Embryonic facial prominence (tissue), 1 donor: ENCODE data around the gene CLIC4.
A peak's percentile ranks its signal among the peaks of the same experiment; 100 is the strongest.
"Not testable (repeated sequence)": the region's sequence is repeated elsewhere in the genome, so short reads cannot be mapped to it uniquely, and the experiment has no call there.

Source experiments
- DNase-seq: peaks from one replicate; pipeline ENCODE4 v3.0.0-alpha.2; 2016; ENCODE audit errors: extremely low spot score

The CLIC4 gene

DNA sequence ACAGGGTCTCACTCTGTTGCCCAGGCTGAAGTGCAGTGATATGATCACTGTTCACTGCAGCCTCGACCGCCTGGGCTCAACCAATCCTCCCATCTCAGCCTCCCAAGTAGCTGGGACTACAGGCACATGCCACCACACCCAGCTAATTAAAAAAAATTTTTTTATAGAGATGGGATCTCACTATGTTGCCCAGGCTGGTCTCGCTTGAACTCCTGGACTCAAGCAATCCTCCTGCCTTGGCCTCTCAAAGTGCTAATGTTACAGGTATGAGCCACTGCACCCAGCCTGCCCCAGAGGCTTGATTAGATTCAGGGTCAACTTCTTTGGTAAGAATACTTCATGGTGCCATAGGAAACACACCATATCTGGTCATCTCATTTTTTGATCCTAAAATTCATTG lies 66.2 kb downstream of the CLIC4 start:
- DNase-seq, result not testable (repeated sequence)

DNA sequence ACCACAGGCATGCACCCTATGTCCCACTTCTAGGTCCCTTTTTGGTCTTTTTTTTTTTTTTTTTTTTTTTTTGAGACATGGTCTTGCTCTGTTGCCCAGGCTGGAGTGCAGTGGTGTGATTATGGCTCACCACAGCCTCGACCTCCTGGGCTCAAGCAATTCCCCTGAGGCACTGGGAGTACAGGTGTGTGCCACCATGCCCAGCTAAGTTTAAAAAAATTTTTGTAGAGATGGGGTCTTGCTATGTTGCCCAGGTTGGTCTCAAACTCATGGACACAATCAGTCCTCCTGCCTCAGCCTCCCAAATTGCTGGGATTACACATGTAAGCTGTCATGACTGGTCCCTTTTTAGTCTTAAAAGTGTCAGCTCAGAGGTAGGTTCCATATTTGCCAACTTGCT lies 75.0 kb downstream of the CLIC4 start:
- not testable (repeated sequence) for DNase-seq

DNA sequence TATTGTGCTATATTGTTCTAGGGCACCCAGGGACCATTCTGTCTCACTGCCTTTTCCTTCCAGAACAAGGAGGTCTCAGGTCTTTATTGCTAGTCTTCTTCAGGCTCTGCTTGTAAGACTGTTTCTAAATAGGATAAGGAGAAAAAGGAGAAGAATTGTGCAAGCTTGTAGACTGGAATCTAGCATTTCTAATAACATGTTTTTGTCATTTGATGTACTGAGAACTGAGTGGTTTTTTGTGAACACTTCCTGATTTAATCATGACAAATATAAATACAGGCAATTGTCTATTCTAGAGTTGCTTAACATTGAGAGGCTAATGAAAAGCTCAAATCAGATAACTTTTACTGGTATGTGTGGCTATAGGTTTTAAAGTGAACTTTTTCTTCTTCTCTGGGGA lies 77.6 kb downstream of the CLIC4 start:
- no peak for DNase-seq

DNA sequence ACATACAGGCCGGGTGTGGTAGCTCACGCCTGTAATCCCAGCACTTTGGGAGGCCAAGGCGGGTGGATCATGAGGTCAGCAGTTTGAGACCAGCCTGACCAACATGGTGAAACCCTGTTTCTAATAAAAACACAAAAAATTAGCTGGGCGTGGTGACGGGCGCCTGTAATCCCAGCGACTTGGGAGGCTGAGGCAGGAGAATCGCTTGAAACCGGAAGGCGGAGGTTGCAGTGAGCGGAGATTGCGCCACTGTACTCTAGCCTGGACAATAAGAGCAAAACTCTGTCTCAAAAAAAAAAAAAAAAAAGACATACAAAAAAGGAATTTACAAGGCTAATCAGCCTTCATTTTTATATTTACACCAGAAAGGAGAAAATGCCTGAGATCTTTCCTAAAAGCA lies 78.2 kb downstream of the CLIC4 start:
- not testable (repeated sequence) for DNase-seq

DNA sequence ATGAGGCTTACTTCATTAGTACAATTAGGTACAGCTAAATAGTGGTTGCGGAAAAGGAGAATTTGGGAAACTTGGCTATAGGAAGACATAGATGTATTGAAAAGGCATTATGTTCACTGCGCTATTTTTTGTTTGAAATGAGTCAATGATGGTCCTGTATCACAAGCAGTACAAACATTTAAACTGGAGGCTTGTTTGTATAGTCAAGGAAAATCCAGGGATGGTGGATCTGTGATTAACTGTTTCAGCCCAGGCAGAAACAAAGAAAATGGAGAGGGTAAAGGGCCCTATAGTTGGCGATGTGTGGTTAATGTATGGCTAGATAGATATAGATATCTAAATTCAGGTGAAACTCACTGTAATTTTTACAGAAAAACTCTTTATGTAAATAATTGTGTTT lies 79.9 kb downstream of the CLIC4 start:
- DNase-seq, result no peak

DNA sequence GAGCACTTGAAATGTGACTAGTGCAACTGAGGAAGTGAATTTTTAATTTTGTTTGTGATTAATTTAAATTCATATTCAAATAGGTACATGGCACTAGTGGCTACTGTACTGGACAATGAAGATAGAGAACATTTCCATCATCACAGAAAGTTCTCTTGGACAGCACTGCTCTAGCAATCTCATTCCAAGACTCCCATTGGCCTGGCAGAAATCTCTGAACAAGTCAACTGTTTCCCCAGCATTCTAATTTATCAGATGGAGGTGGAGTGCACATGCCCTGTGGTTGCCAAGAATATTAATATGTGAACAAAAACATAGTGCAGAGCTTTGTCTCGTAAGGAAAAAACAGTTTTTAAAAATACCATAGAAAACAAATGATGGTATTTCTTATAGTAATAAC lies 81.3 kb downstream of the CLIC4 start:
- DNase-seq, result no peak

DNA sequence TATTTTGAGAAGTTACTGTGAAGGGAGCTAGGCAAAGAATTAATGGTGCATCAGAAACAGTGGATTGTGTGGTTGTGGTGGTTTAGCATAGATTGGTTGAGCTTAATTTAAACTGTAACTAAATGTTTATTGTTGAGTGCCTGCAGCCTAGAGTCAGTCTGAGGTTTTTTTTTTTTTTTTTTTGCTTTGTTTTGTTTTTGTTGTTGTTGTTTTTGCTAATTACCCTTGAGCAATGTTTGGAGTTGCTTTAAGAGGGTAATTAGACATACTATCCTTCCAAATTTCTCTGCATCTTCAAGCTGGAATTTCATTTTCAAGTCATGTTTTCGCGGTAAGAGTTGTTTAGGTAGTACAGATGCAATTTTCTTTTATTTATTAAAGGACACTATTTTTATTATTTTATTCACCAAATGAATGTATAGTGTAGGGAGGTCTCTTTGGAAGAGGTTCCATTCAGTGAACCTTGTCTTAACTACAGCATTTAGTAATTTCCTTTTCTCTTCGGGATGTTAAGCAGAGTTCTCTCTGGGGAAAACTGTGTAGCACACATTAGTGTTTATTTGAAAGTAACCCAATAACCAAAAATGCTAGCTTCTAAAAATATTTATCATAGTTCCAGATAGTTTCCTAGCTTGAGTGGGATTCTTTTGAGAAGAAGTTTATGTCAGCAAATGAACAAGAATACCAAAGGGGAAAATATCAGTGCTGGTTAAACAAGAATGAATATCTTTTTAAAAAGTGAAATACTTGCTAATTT lies 82.3 kb downstream of the CLIC4 start:
- DNase-seq, result no peak

DNA sequence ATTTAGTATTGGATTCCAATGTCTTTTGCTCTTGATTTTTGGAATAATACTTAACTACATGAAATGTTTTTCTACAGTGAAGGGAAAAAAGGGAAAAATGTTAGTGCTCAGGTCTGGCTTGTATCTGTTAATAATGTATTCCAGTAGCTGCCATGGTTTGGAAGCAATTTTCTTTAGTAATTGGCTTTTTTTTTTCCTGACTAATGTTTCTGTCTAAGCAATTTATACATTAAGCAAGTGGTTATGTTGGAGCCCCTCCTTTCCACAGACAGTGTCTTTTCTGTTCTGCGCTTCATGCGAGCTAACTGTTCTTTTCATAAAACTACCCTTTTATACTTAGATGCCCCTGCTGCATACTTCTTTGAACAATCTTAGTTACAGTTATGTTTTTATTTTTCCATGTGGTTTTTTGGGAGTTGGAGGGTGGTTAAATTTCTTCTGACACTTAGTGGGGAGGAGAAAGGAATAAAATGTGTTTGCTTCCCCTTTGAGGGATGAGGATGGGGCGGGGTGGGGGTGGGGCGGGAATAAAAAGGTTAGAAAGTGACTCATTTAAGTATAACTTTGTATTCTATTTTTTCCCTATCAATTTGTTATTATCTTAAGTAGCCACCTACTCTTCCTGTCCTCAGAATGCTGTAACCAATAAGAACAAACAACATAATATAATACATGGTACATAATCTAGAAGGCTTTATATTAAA lies 83.1 kb downstream of the CLIC4 start:
- no peak for DNase-seq

DNA sequence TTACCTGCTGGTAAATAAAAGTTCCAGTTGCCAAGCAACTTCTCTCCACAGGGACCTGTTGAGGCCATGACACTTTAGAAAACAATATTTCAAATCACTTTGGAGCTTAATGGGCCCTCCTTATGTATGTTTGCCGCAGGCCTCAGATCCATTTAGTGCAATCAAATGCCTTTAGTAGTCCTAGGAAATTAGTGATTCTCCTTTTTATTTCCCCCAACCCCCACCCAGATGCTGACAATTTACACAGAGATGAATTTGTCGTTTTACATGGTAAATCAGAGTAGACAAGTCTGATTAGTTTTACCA lies 83.6 kb downstream of the CLIC4 start:
- DNase-seq, result no peak

DNA sequence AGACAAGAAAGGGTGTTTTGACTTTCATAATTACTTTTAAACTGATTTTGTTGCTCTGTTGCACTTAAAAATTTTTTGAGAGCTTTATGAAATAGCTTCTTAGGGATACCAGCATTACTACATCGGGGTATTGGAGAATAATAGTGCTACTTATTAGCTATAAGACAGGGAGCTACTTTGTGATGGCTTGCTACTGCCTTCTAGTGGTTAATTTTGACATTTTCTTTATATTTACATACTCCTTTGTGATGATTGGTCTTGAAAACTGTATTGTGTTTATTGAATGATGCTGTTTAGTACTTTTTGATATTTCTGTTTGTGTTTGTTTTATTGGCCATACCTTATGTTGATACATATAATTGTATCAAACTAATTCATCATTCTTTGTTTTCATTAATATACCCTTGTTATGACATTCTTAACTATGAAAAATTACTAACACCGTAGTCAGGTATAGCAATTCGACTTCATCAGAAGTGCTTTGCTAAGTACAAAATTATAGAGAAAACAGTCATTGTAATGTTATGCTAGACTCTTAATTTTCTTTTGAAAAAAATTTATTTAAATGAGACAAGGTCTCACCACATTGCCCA lies 85.5 kb downstream of the CLIC4 start:
- DNase-seq, result peak; percentile 73

DNA sequence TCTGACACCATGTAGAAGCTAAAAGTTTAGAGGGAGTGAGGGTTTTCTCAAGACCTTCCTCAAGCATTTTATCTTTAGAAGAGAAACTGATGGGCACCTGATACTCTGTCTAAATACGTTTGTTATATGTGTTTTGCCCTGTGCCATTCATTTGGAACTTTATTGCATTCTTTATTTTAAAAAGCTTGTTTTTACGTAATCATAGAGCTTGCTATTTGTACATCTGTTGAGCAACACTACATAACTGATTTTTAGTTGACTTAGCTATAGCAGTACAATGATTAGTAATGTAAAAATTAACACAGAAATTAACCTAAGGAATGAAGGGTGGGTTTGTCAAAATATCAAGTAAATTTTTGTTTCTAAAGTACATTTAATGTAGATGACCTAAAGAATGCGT lies 96.3 kb downstream of the CLIC4 start:
- no peak for DNase-seq

DNA sequence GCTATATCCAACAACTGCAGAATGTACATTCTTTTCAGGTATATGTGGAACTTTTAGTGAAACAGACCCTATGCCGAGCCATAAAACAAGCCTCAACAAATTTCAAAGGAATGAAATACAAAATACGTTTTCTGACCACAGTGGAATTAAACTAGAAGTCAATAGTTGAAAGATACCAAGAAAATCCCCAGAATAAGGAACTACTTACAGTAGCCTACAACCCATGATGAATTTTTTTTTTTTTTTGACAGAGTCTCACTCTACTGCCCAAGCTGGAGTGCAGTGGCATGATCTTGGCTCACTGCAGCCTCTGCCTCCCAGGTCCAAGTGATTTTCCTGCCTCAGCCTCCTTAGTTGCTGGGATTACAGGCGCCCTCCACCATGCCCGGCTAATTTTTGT lies 101.4 kb downstream of the CLIC4 start:
- DNase-seq, result no peak

DNA sequence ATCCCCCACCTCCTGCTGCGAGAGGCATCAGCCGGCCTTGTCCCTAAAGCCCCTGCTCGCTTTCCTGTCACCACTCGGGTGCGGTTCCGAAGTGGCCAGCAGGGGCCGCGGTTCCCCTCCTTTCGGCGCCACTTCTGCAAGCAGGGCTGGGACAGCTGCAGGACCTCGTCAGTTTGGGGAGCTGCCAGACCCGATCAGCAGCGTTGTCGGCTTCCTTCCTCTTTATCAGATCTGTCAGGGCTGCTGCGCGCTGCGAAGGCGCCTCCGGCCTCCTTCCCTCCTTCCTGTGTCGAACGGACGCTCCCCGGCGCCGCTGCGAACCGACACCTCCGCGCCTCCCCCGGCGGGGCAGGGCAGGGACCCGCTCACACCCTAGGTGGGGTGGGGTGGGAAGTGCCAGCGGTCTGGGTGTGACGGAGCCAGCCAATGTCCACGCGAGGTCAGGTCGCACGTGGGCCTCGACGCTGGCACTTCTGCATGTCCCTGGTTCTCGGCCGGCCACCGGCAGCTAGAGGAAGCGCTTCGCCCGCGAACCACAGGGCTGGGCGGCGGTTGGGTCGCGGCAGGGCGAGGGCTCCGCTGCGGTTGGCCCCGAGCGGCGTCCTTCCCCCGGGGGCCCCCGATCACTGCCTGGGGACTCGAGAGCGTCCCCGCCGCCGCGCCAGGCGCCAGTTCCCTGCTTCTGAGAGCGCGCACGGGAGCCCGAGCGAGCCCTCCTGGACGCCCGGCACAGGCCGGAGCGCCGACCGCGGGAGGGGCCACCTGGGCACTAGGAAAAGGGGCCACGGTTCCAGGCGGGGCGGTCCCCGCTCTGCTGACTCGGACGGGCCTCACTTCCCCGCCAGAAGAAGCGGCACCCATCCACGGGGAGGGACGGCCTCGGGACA lies 103.0 kb downstream of the CLIC4 start:
- DNase-seq, result peak; percentile 64

DNA sequence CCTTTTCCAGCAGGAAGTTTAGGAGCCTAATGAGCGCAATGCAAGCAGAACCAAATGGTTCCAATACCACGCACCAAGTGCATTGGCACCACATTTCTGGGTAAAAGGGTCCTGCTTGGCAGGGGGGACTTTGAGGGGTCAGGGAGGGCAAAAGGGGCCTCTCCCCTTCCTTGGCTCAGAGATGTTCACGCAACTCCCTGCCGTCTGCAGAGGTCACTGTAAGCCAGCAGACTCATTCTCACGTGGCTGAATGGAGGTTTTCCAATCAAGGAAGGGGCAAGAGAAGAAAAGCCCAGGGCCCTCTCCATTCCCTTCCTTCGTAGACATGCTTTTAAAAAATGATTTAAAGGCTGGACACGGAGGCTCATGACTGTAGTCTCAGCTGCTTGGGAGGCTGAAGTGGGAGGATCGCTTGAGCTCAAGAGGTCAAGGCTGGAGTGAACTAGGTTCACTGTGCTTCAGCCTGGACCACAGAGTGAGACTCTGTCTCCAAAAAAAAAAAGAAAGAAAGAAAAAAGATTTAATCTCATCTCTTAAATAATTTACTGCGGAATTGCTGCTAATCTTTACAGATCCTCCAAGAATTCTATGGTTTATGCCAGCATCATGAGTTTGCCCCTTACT lies 104.5 kb downstream of the CLIC4 start:
- DNase-seq, result no peak

DNA sequence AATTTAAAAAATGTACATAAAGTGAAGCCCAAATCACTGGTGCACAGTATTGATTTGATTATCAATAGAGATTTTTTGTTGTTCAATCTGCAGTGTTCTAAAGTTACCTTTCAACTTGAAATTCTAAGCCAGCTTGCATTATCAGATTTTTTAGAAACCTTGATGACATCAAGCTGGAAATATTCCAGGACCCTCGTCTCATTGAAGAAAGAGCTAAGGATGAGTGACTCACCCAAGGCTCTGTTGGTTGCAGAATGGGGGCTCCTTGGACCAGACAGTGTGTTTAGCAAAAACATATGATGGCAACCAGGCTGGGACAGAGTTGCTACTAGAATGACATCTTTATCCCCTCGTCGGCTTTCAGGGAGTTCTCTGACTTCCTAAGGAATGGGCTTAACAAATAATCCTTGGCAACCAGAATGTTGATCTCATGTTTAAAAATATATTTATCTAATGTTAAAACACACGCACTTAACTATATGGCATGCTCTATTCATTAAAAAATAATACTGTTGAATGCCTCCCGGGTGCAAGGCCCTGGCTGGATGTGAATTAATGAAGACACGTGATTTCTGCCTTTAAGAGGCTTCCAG lies 105.2 kb downstream of the CLIC4 start:
- no peak for DNase-seq

DNA sequence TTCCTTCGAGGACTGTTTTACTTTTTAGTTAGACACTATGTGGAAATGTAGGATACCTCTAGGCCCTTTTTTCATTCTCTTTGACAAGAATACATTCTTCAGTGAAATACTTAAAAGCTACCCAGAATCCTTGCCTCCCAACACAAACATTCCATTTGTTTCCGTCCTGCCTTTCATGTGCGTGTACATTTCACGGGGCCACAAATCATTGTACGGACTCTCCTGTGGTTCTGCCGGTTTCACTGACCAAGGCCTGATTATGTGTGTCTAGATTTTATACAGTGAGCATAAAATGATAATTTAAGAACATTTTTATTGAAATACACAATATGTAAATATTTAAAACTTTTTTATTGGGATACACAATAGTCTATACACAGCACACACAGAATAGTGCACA lies 108.4 kb downstream of the CLIC4 start:
- DNase-seq, result no peak

DNA sequence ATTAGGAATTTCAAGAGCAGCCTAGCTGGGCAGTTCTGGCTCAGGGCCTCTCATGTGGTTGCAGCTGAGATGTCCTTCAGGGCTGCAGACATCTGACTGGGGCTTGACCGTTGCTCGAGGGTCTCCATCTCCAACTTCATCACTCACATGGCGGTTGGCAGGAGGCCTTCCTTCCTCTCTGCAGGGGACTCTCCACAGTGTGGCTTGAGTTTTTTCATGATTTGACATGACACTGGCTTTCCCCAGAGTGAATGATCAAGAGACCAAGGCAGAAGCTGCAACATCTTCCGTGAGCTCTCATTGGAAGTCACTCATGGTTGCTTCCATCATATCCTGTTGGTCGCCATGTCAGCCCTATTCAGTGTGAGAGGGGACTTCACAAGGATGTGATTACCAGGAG lies 110.2 kb downstream of the CLIC4 start:
- no peak for DNase-seq

DNA sequence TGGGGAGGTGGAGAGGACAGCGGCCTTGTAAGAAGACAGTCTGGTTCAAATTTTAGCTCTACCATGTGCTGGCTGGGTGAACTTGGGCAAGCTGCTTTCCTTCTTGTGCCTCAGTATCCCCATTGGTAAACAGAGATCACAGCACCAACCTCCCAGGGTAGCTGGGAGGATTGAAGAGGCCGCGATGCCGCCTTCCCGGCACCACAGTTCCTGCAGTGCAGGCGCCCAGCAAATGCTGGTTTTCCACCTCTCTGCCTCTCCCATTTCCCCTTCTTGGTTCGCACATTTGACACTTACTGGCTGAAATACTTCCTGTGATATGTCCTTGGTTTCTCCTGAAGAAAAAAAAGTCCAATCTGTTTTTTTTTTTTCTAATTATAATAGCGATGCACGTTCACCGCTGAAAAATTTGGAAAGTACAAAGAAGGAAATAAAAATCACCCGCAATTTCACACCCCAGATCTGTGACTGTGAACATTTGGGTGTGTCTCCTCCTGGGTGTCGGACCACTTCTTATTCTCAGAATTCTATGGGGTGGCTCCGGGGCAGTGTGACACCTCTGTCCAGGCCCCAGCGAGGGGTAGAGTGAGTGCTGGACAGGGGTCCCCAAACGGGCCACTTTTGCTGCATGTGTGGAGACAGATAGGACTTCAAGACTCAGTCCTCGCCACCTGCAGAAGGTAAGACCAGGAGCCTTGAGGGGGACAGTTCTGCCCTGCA lies 111.7 kb downstream of the CLIC4 start:
- DNase-seq, result no peak

DNA sequence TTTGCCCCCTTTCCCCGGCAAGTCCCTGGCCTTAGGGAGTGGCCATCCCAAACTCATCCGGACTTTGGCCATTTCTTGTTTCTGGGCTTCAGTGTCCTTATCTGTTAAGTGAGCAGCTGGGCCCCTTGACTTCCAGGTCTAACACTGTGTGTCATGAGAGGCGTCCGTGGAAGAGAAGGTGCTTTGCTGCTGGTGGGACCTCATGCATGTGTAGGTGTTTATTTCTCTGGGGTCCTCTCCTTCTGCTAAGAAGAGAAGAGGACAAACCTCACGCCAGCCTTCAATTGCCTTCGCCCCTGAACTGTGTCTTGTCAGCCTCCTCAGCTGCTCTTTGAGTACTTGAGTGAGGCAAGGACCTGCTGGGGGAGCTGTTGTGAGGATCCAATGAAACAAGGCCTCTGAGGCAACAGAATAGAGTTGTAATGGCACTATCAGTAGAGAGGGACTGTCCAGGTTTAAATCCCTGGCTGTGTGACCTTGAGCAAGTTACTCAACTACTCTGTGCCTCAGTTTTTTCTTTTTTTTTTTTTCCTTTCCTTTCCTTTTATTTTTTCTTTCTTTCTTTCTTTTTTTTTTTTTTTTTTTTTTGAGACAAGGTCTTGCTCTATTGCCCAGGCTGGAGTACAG lies 112.4 kb downstream of the CLIC4 start:
- no peak for DNase-seq

DNA sequence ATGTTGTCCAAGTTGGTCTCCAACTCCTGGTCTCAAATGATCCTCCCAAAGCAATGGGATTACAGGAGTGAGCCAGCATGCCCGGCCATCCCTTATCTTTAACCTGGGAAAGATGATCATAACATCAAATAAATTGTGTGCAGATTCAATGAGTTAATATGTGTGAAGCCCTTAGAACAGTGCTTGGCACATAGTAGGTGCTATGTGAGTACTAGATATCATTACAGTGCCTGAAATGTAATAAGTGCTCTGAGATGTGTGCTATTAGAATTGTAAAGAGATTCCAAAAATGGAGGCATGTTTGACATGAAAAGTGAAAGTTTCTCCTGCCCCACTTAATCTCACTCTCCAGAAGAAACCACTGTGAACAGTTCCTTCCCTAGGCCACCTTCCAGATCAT lies 113.0 kb downstream of the CLIC4 start:
- DNase-seq, result no peak
